HepG2 (cell line): ENCODE data around the gene SLC36A3. TPM values are rescaled to one million over a fixed set of nuclear protein-coding genes. Genes with fewer than 3 reads are reported as not detected.
A peak's percentile ranks its signal among the peaks of the same experiment; 100 is the strongest.

Experiments used
- ARNT ChIP-seq: fragments of 450-650 bp; IDR thresholded peaks from 2 replicates; pipeline ENCODE4 v1.6.1; 2017
- ATF3 ChIP-seq: sonication (generic); formaldehyde crosslinking; IDR thresholded peaks from 2 replicates; pipeline ENCODE4 v1.4.0; 2020; ENCODE audit warnings: missing genetic modification reagents
- EED ChIP-seq: sonication (generic); formaldehyde crosslinking; IDR thresholded peaks from 2 replicates; pipeline ENCODE4 v1.5.0; 2020; ENCODE audit warnings: mild to moderate bottlenecking, missing genetic modification reagents
- ELF3 ChIP-seq: IDR thresholded peaks from 2 replicates; pipeline ENCODE4 v1.6.1; 2016; ENCODE audit warnings: missing genetic modification reagents, missing compliant biosample characterization
- EZH2 ChIP-seq: conservative IDR thresholded peaks from 2 replicates; pipeline ENCODE4 v1.6.1; 2012; ENCODE audit warnings: mild to moderate bottlenecking, low read depth, low read length, moderate library complexity
- FOXK2 ChIP-seq: fragments of 450-650 bp; IDR thresholded peaks from 2 replicates; pipeline ENCODE4 v1.6.1; 2016
- FOXO1 ChIP-seq: sonication (generic); formaldehyde crosslinking; IDR thresholded peaks from 2 replicates; pipeline ENCODE4 v1.4.0; 2020; ENCODE audit warnings: missing genetic modification reagents
- HDAC6 ChIP-seq: fragments of 200-600 bp; sonication (generic); IDR thresholded peaks from 2 replicates; pipeline ENCODE4 v1.7.0; 2017; ENCODE audit warnings: mild to moderate bottlenecking, antibody characterized with exemption, low read length, low read depth
- KLF13 ChIP-seq: sonication (generic); formaldehyde crosslinking; IDR thresholded peaks from 2 replicates; pipeline ENCODE4 v1.4.0; 2020; ENCODE audit warnings: mild to moderate bottlenecking, missing genetic modification reagents
- MBNL3 ChIP-seq: fragments of 250-450 bp; sonication (Bioruptor Pico); conservative IDR thresholded peaks from 2 replicates; pipeline ENCODE4 v1.8.0; 2022; ENCODE audit warnings: mild to moderate bottlenecking, inconsistent platforms
- MIER2 ChIP-seq: IDR thresholded peaks from 2 replicates; pipeline ENCODE4 v1.6.1; 2016; ENCODE audit warnings: missing biosample characterization, missing genetic modification reagents
- NFIB ChIP-seq: sonication (generic); formaldehyde crosslinking; IDR thresholded peaks from 2 replicates; pipeline ENCODE4 v1.9.0; 2021; ENCODE audit warnings: missing genetic modification reagents, mild to moderate bottlenecking, borderline replicate concordance
- RARA ChIP-seq: IDR thresholded peaks from 2 replicates; pipeline ENCODE4 v1.6.1; 2016; ENCODE audit warnings: missing genetic modification reagents, missing compliant biosample characterization
- SMARCE1 ChIP-seq: fragments of 450-650 bp; IDR thresholded peaks from 2 replicates; pipeline ENCODE4 v1.6.1; 2017; ENCODE audit warnings: borderline replicate concordance
- SNAI1 ChIP-seq: sonication (generic); formaldehyde crosslinking; IDR thresholded peaks from 2 replicates; pipeline ENCODE4 v1.5.0; 2020; ENCODE audit warnings: mild to moderate bottlenecking, missing genetic modification reagents, borderline replicate concordance
- SP1 ChIP-seq, 2 experiments: fragments of 450-650 bp in 1 of 2; sonication (generic) in 1 of 2; formaldehyde crosslinking in 1 of 2; IDR thresholded peaks; 2 replicates each; pipeline versions ENCODE4 v1.4.0 to v1.6.1; 2016 to 2020; ENCODE audit warnings: missing genetic modification reagents in 1 of 2
- TOPORS ChIP-seq: sonication (generic); formaldehyde crosslinking; IDR thresholded peaks from 2 replicates; pipeline ENCODE4 v1.8.0; 2023; ENCODE audit warnings: mild to moderate bottlenecking, missing genetic modification reagents
- ZBTB42 ChIP-seq: sonication (generic); formaldehyde crosslinking; IDR thresholded peaks from 2 replicates; pipeline ENCODE4 v1.5.0; 2020; ENCODE audit warnings: mild to moderate bottlenecking, missing genetic modification reagents
- ZBTB7B ChIP-seq: sonication (generic); formaldehyde crosslinking; IDR thresholded peaks from 2 replicates; pipeline ENCODE4 v1.4.0; 2020; ENCODE audit warnings: missing genetic modification reagents
- ZBTB8A ChIP-seq: sonication (generic); formaldehyde crosslinking; IDR thresholded peaks from 2 replicates; pipeline ENCODE4 v1.4.0; 2020; ENCODE audit warnings: mild to moderate bottlenecking, low read depth, missing genetic modification reagents, borderline replicate concordance
- ZNF3 ChIP-seq: IDR thresholded peaks from 2 replicates; pipeline ENCODE4 v1.7.0; 2017; ENCODE audit warnings: inconsistent platforms
- ZNF496 ChIP-seq: sonication (generic); formaldehyde crosslinking; IDR thresholded peaks from 2 replicates; pipeline ENCODE4 v1.8.1; 2023; ENCODE audit warnings: mild to moderate bottlenecking, moderate library complexity, missing genetic modification reagents; ENCODE audit not compliant: insufficient replicate concordance
- ZNF816 ChIP-seq: sonication (generic); formaldehyde crosslinking; IDR thresholded peaks from 2 replicates; pipeline ENCODE4 v1.8.0; 2022; ENCODE audit warnings: missing genetic modification reagents, mild to moderate bottlenecking, borderline replicate concordance
- polyA plus RNA-seq, 8 experiments: library from polyadenylated mRNA; depleted of rRNA in 3 of 8; stranded (reverse) in 7 of 8; unstranded in 1 of 8; fragments of >200 nt; fragmentation: Illumina TruSeq in 4 of 8; extraction: Trizol in 4 of 8; gene quantifications; 2 replicates each; pipeline versions ENCODE4 v1.2.1 to v1.2.3, GENCODE V29; 2011 to 2016; ENCODE audit warnings: low read depth in 4 of 8, missing spikeins in 1 of 8, mixed read lengths in 1 of 8; ENCODE audit not compliant: insufficient read depth in 1 of 8
- total RNA-seq, 5 experiments: library from RNA; depleted of rRNA; stranded (reverse); fragments of >200 nt; fragmentation: Illumina TruSeq; extraction: Trizol; gene quantifications; 2 replicates each; pipeline ENCODE4 v1.2.3, GENCODE V29; 2016; ENCODE audit warnings: low read depth in 1 of 5
- TF ChIP-seq, protein P1 (sequence below): IDR thresholded peaks from 2 replicates; pipeline ENCODE4 v1.6.1; 2016; ENCODE audit warnings: low read depth, missing genetic modification reagents, missing compliant biosample characterization
- TF ChIP-seq, protein P2 (sequence below): sonication (generic); formaldehyde crosslinking; IDR thresholded peaks from 2 replicates; pipeline ENCODE4 v1.4.0; 2020; ENCODE audit warnings: mild to moderate bottlenecking, missing genetic modification reagents, borderline replicate concordance

Gene SLC36A3
- total and polyA plus RNA-seq, 2 of the 13 experiments (the other 11 are each of a cell fraction or from before 2014, with no cell fraction given): not detected

DNA sequence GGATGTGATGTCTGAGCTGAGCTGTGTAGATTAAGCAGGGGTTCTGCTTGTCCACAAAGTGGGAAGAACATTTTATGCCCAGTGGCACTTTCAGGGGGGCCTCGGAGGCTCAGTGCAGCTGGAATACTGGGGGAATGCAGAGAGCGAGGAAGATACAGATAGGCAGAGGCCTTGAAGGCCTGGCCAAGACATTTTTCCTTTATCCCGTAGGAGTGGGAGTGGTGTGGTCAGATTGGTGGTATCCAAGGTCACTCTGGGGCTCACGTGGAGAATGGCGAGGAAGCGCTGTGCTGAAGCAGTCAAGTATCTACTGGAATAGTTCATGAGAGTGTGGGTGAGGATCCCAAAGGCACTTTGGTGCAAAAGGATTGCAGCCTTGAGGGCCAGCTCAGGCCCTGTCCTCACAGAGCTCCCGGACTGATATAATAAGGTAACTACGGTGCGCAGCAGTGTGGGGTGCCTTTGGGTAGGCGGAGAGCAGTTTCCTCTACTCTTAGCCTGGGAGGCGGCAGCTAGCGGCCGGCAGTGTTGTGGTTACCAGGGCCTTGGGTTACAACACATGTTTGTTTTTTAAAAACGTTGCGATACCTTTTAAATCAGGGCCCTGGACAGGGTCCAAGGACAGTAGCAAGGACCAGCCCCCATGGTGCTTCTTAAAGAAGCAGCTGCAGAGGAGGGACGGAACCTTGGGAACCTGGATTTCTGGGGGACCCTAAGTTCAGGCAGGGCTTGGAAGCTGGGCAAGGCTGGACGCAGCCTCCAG is 68.9 kb downstream of the SLC36A3 start (continued):
- TF ChIP-seq EZH2 (no peak), ZNF496 (no peak), HDAC6 (no peak), ZBTB7B (CRISPR knock-in tag) (no peak), RARA (CRISPR knock-in tag) (peak; percentile 46), ZBTB42 (CRISPR knock-in tag) (no peak), ZNF3 (0 out of 2 replicates have a peak, but pooled peaks have one; percentile 12), ATF3 (no peak), TOPORS (CRISPR knock-in tag) (no peak; the same call in 1 of the 2 replicates), SNAI1 (CRISPR knock-in tag) (no peak), MIER2 (no peak), FOXK2 (no peak), KLF13 (CRISPR knock-in tag) (no peak), SMARCE1 (no peak), ZNF816 (CRISPR knock-in tag) (no peak), ARNT (no peak), MBNL3 (CRISPR knock-in tag) (no peak), FOXO1 (CRISPR knock-in tag) (peak; percentile 65), EED (0 out of 2 replicates have a peak, but pooled peaks have one; percentile 27), ZBTB8A (CRISPR knock-in tag) (no peak), ELF3 (CRISPR knock-in tag) (peak; percentile 59; the same call in 1 of the 2 replicates), NFIB (CRISPR knock-in tag) (no peak), SP1 (IDR thresholded peaks at IDR 0.05) (no peak), SP1 (CRISPR knock-in tag; IDR thresholded peaks at IDR 0.05) (no peak)
- TF ChIP-seq, protein P1, sequence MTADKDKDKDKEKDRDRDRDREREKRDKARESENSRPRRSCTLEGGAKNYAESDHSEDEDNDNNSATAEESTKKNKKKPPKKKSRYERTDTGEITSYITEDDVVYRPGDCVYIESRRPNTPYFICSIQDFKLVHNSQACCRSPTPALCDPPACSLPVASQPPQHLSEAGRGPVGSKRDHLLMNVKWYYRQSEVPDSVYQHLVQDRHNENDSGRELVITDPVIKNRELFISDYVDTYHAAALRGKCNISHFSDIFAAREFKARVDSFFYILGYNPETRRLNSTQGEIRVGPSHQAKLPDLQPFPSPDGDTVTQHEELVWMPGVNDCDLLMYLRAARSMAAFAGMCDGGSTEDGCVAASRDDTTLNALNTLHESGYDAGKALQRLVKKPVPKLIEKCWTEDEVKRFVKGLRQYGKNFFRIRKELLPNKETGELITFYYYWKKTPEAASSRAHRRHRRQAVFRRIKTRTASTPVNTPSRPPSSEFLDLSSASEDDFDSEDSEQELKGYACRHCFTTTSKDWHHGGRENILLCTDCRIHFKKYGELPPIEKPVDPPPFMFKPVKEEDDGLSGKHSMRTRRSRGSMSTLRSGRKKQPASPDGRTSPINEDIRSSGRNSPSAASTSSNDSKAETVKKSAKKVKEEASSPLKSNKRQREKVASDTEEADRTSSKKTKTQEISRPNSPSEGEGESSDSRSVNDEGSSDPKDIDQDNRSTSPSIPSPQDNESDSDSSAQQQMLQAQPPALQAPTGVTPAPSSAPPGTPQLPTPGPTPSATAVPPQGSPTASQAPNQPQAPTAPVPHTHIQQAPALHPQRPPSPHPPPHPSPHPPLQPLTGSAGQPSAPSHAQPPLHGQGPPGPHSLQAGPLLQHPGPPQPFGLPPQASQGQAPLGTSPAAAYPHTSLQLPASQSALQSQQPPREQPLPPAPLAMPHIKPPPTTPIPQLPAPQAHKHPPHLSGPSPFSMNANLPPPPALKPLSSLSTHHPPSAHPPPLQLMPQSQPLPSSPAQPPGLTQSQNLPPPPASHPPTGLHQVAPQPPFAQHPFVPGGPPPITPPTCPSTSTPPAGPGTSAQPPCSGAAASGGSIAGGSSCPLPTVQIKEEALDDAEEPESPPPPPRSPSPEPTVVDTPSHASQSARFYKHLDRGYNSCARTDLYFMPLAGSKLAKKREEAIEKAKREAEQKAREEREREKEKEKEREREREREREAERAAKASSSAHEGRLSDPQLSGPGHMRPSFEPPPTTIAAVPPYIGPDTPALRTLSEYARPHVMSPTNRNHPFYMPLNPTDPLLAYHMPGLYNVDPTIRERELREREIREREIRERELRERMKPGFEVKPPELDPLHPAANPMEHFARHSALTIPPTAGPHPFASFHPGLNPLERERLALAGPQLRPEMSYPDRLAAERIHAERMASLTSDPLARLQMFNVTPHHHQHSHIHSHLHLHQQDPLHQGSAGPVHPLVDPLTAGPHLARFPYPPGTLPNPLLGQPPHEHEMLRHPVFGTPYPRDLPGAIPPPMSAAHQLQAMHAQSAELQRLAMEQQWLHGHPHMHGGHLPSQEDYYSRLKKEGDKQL (CRISPR knock-in tag): no peak
- TF ChIP-seq, protein P2, sequence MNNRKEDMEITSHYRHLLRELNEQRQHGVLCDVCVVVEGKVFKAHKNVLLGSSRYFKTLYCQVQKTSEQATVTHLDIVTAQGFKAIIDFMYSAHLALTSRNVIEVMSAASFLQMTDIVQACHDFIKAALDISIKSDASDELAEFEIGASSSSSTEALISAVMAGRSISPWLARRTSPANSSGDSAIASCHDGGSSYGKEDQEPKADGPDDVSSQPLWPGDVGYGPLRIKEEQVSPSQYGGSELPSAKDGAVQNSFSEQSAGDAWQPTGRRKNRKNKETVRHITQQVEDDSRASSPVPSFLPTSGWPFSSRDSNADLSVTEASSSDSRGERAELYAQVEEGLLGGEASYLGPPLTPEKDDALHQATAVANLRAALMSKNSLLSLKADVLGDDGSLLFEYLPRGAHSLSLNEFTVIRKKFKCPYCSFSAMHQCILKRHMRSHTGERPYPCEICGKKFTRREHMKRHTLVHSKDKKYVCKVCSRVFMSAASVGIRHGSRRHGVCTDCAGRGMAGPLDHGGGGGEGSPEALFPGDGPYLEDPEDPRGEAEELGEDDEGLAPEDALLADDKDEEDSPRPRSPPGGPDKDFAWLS: no peak
